CD4-positive, alpha-beta T cell treated with Interleukin-15 for 4 hours (primary cell): ENCODE results near the gene VASH2.

Source experiments
- DNase-seq: peaks from one replicate; pipeline ENCODE4 v3.0.0-alpha.2; 2020; ENCODE audit warnings: low spot score

VASH2 gene

DNA sequence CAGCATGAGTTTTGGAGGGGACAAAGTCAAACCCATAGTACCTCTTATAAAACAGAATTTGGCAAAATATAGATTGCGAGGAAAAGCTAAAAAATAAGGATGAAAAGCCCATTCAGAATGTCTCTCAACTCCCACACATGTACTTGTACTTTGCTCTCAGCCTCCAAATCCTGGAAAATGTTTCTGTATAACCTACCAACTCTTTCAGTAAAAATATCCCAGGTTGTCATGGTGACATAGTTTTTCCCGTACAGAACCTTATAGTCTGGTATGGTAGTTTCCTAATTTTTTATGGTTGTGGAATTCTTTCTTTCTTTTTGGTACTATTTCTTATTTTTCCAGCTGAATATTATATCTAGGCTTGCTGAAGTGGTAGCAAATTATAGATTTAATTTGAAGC is 85.2 kb downstream of the VASH2 start:
- no peak for DNase-seq
